ENCODE measurements around the gene ATXN7L2.
A peak's percentile ranks its signal among the peaks of the same experiment; 100 is the strongest.

The ATXN7L2 gene

GRCh38 chr1:109476825-109477224 lies 6.9 kb upstream of the ATXN7L2 start:
- H2BK5ac ChIP-seq (ENCODE audit: low read depth, low read length, poor library complexity): no peak overlapping the region
- no peaks in the 10 kb centered on the region for H3K79me2 ChIP-seq (ENCODE audit: control insufficient read depth, insufficient read depth, low read length, poor library complexity)
- no CpG with 5 or more reads among the region's 8 CpGs for WGBS (ENCODE audit: extremely low coverage, insufficient coverage, insufficient read length)
- no peak overlapping the region for H4K8ac ChIP-seq (ENCODE audit: low read depth, low read length)
- no peak overlapping the region for H2BK120ac ChIP-seq (ENCODE audit: insufficient read depth, low read length, poor library complexity)
- no peak overlapping the region for H3K23ac ChIP-seq (ENCODE audit: low read length)
- H3K4ac ChIP-seq (ENCODE audit: low read depth, low read length): no peak overlapping the region
- H4K91ac ChIP-seq (ENCODE audit: low read depth, low read length): no peak overlapping the region
- H3K14ac ChIP-seq (ENCODE audit: low read length): no peak overlapping the region
- H4K12ac ChIP-seq (ENCODE audit: low read depth, low read length): no peak overlapping the region
- no peak overlapping the region for H2AK5ac ChIP-seq (ENCODE audit: low read length)
- no peak overlapping the region for H2AFZ ChIP-seq (ENCODE audit: insufficient read depth, low read length, poor library complexity)
- no peaks in the 10 kb centered on the region for H3K36me3 ChIP-seq (ENCODE audit: control insufficient read depth in 1 of 2, insufficient read depth in 2 of 2, low read length in 2 of 2)
- H3K18ac ChIP-seq (ENCODE audit: low read length): no peak overlapping the region
- H3K27ac ChIP-seq (ENCODE audit: low read depth, low read length): no peak overlapping the region
- no peaks in the 10 kb centered on the region for H3K4me1 ChIP-seq (ENCODE audit: control insufficient read depth in 1 of 2, insufficient read depth in 2 of 2, low read length in 2 of 2)
- no peaks in the 10 kb centered on the region for H3K9me3 ChIP-seq (ENCODE audit: insufficient read depth, low read depth, low read length)
- no peak overlapping the region for H3K4me3 ChIP-seq (ENCODE audit: low read depth, low read length)
- H3K9ac ChIP-seq (ENCODE audit: low read length): no peak overlapping the region
- no peak overlapping the region for H2BK12ac ChIP-seq (ENCODE audit: low read length)
- H3K4me2 ChIP-seq (ENCODE audit: low read length): no peak overlapping the region
- H3K27me3 ChIP-seq (ENCODE audit: insufficient read depth, low read length): no peaks in the 10 kb centered on the region
- H3K79me1 ChIP-seq (ENCODE audit: low read length): no peaks in the 10 kb centered on the region
- DNase-seq: peak; percentile 56 to 74

GRCh38 chr1:109477821-109478220 lies 5.9 kb upstream of the ATXN7L2 start:
- H2BK5ac ChIP-seq (ENCODE audit: low read depth, low read length, poor library complexity): no peak overlapping the region
- H4K91ac ChIP-seq (ENCODE audit: low read depth, low read length): no peak overlapping the region
- no peak overlapping the region for H3K23ac ChIP-seq (ENCODE audit: low read length)
- no peak overlapping the region for H3K4me2 ChIP-seq (ENCODE audit: low read length)
- H2AK5ac ChIP-seq (ENCODE audit: low read length): no peak overlapping the region
- no peak overlapping the region for H4K12ac ChIP-seq (ENCODE audit: low read depth, low read length)
- no peak overlapping the region for H3K14ac ChIP-seq (ENCODE audit: low read length)
- no peak overlapping the region for H2BK120ac ChIP-seq (ENCODE audit: insufficient read depth, low read length, poor library complexity)
- H3K9ac ChIP-seq (ENCODE audit: low read length): no peak overlapping the region
- no peaks in the 10 kb centered on the region for H3K27me3 ChIP-seq (ENCODE audit: insufficient read depth, low read length)
- H3K4me3 ChIP-seq (ENCODE audit: low read depth, low read length): no peak overlapping the region
- H3K36me3 ChIP-seq (ENCODE audit: control insufficient read depth in 1 of 2, insufficient read depth in 2 of 2, low read length in 2 of 2): no peaks in the 10 kb centered on the region
- no peak for DNase-seq
- no CpG with 5 or more reads among the region's 6 CpGs for WGBS (ENCODE audit: extremely low coverage, insufficient coverage, insufficient read length)
- H3K79me1 ChIP-seq (ENCODE audit: low read length): no peaks in the 10 kb centered on the region
- no peaks in the 10 kb centered on the region for H3K9me3 ChIP-seq (ENCODE audit: insufficient read depth, low read depth, low read length)
- H3K4me1 ChIP-seq (ENCODE audit: control insufficient read depth in 1 of 2, insufficient read depth in 2 of 2, low read length in 2 of 2): no peaks in the 10 kb centered on the region
- no peak overlapping the region for H3K27ac ChIP-seq (ENCODE audit: low read depth, low read length)
- H3K79me2 ChIP-seq (ENCODE audit: control insufficient read depth, insufficient read depth, low read length, poor library complexity): no peaks in the 10 kb centered on the region
- no peak overlapping the region for H2BK12ac ChIP-seq (ENCODE audit: low read length)
- no peak overlapping the region for H3K18ac ChIP-seq (ENCODE audit: low read length)
- H2AFZ ChIP-seq (ENCODE audit: insufficient read depth, low read length, poor library complexity): no peak overlapping the region
- no peak overlapping the region for H4K8ac ChIP-seq (ENCODE audit: low read depth, low read length)
- H3K4ac ChIP-seq (ENCODE audit: low read depth, low read length): no peak overlapping the region

GRCh38 chr1:109478806-109479205 lies 4.9 kb upstream of the ATXN7L2 start:
- H2BK5ac ChIP-seq (ENCODE audit: low read depth, low read length, poor library complexity): no peak overlapping the region
- H3K79me1 ChIP-seq (ENCODE audit: low read length): peaks cover under 1% of the 10 kb centered on the region
- no peak overlapping the region for H3K4me2 ChIP-seq (ENCODE audit: low read length)
- H3K9me3 ChIP-seq (ENCODE audit: insufficient read depth, low read depth, low read length): no peaks in the 10 kb centered on the region
- H3K27me3 ChIP-seq (ENCODE audit: insufficient read depth, low read length): no peaks in the 10 kb centered on the region
- no peak overlapping the region for H3K18ac ChIP-seq (ENCODE audit: low read length)
- no peak overlapping the region for H2AK5ac ChIP-seq (ENCODE audit: low read length)
- H2BK12ac ChIP-seq (ENCODE audit: low read length): no peak overlapping the region
- H3K4me1 ChIP-seq (ENCODE audit: control insufficient read depth in 1 of 2, insufficient read depth in 2 of 2, low read length in 2 of 2): peaks cover 4 to 5% of the 10 kb centered on the region in 2 experiments
- no peak overlapping the region for H3K23ac ChIP-seq (ENCODE audit: low read length)
- no peak overlapping the region for H3K4ac ChIP-seq (ENCODE audit: low read depth, low read length)
- H3K14ac ChIP-seq (ENCODE audit: low read length): no peak overlapping the region
- no CpG with 5 or more reads among the region's 7 CpGs for WGBS (ENCODE audit: extremely low coverage, insufficient coverage, insufficient read length)
- no peak overlapping the region for H2AFZ ChIP-seq (ENCODE audit: insufficient read depth, low read length, poor library complexity)
- no peak overlapping the region for H2BK120ac ChIP-seq (ENCODE audit: insufficient read depth, low read length, poor library complexity)
- H3K9ac ChIP-seq (ENCODE audit: low read length): no peak overlapping the region
- H3K36me3 ChIP-seq (ENCODE audit: control insufficient read depth in 1 of 2, insufficient read depth in 2 of 2, low read length in 2 of 2): no peaks in the 10 kb centered on the region
- no peak overlapping the region for H3K4me3 ChIP-seq (ENCODE audit: low read depth, low read length)
- no peak overlapping the region for H4K8ac ChIP-seq (ENCODE audit: low read depth, low read length)
- no peak overlapping the region for H4K91ac ChIP-seq (ENCODE audit: low read depth, low read length)
- no peak overlapping the region for H3K27ac ChIP-seq (ENCODE audit: low read depth, low read length)
- H4K12ac ChIP-seq (ENCODE audit: low read depth, low read length): no peak overlapping the region
- DNase-seq: peak; percentile 27 to 46
- peaks cover under 1% of the 10 kb centered on the region for H3K79me2 ChIP-seq (ENCODE audit: control insufficient read depth, insufficient read depth, low read length, poor library complexity)

GRCh38 chr1:109479311-109479710 lies 4.4 kb upstream of the ATXN7L2 start:
- H3K27ac ChIP-seq (ENCODE audit: low read depth, low read length): no peak overlapping the region
- no peak overlapping the region for H3K18ac ChIP-seq (ENCODE audit: low read length)
- H3K79me1 ChIP-seq (ENCODE audit: low read length): peaks cover 4% of the 10 kb centered on the region
- H3K27me3 ChIP-seq (ENCODE audit: insufficient read depth, low read length): no peaks in the 10 kb centered on the region
- H3K9ac ChIP-seq (ENCODE audit: low read length): no peak overlapping the region
- no peak overlapping the region for H2AK5ac ChIP-seq (ENCODE audit: low read length)
- no peak overlapping the region for H3K23ac ChIP-seq (ENCODE audit: low read length)
- no peak for DNase-seq
- no peak overlapping the region for H4K91ac ChIP-seq (ENCODE audit: low read depth, low read length)
- no peak overlapping the region for H2BK12ac ChIP-seq (ENCODE audit: low read length)
- no peak overlapping the region for H3K4me3 ChIP-seq (ENCODE audit: low read depth, low read length)
- H3K14ac ChIP-seq (ENCODE audit: low read length): no peak overlapping the region
- H4K12ac ChIP-seq (ENCODE audit: low read depth, low read length): no peak overlapping the region
- no peaks in the 10 kb centered on the region for H3K9me3 ChIP-seq (ENCODE audit: insufficient read depth, low read depth, low read length)
- peaks cover 4% of the 10 kb centered on the region for H3K79me2 ChIP-seq (ENCODE audit: control insufficient read depth, insufficient read depth, low read length, poor library complexity)
- H3K4me2 ChIP-seq (ENCODE audit: low read length): no peak overlapping the region
- H3K4me1 ChIP-seq (ENCODE audit: control insufficient read depth in 1 of 2, insufficient read depth in 2 of 2, low read length in 2 of 2): peaks cover 4 to 7% of the 10 kb centered on the region in 2 experiments
- H2BK120ac ChIP-seq (ENCODE audit: insufficient read depth, low read length, poor library complexity): no peak overlapping the region
- no peak overlapping the region for H2BK5ac ChIP-seq (ENCODE audit: low read depth, low read length, poor library complexity)
- H4K8ac ChIP-seq (ENCODE audit: low read depth, low read length): no peak overlapping the region
- H3K4ac ChIP-seq (ENCODE audit: low read depth, low read length): no peak overlapping the region
- WGBS (ENCODE audit: extremely low coverage, insufficient coverage, insufficient read length): no CpG with 5 or more reads among the region's 5 CpGs
- H2AFZ ChIP-seq (ENCODE audit: insufficient read depth, low read length, poor library complexity): no peak overlapping the region
- no peaks in the 10 kb centered on the region for H3K36me3 ChIP-seq (ENCODE audit: control insufficient read depth in 1 of 2, insufficient read depth in 2 of 2, low read length in 2 of 2)
